Activated naive CD8-positive, alpha-beta T cell treated with anti-CD3 and anti-CD28 coated beads, Interleukin-2, amount 50 U/mL, for 16 hours (primary cell): Measurements from ENCODE around the gene EFHC1.
"Not testable (repeated sequence)": the region's sequence is repeated elsewhere in the genome, so short reads cannot be mapped to it uniquely, and the experiment has no call there.

Experiments
- DNase-seq: peaks from one replicate; pipeline ENCODE4 v3.0.0-alpha.2; 2020; ENCODE audit warnings: low read depth, low spot score

Gene EFHC1

DNA sequence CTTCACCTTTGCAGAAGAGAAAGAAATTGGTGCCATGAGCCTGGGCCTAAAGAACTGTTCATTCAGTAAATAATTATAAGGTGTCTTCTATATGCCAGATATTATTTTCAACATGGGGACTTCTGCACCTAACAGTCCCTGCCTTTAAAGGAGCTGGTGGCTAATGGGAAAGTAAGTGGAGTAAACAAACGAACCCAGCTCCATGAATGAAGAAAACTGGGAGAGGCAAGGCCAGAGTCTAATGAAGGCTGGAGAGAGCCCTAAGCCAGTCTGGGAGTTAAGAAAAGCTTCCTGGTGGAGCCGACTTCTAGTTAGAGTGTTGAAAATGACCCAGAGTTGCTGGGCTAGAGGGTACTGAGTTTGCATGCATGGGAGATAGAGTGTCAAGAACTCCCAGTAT is 24.2 kb upstream of the EFHC1 start:
- no peak for DNase-seq

- no peak for DNase-seq
Observed at GRCh38 chr6:52399511-52400312, 20.4 kb upstream of the EFHC1 start.

DNA sequence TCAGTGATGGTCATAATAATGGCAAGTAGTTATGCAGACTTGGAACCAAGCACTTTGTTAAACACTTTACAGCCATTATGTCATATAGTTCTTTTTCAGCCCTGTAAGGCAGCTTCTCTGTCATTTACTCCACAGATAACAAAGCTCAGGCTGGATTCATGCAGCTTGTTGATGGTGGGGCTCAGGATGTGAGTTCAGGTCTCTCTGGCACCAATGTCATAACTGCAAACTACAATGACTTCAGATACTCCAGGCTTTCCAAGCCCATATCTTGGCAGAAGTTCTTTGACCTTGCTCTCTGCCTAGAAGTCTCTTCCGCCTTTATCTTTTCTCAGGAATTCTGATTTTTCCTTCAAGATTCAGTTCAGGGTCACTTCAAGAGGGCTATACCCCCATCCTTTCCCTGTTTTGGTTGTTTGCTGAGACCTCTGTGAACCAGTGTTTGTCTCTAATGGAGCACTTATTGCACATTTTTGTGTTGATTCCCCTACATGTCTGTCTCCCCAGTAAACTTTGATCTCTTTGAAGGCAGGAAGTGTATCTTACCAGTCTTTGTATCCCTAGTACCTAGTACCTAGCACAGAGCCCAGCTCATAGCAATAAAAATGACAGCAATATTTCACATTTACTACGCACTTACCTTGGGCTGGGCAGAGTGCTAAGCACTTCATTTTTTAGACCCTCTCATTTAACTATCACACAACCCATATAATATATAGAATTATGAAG is 19.7 kb upstream of the EFHC1 start:
- no peak for DNase-seq

DNA sequence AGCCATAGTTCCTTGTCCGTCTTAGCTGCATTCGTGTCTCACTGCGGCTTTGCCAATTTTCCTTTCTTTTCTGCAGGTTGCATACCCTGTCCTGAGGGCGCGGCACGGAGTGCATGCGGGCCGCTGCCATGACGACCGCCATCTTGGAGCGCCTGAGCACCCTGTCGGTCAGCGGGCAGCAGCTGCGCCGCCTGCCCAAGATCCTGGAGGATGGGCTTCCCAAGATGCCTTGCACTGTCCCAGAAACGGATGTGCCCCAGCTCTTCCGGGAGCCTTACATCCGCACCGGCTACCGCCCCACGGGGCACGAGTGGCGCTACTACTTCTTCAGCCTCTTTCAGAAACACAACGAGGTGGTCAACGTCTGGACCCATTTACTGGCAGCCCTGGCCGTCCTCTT is 17.1 kb upstream of the EFHC1 start:
- DNase-seq: no peak

DNA sequence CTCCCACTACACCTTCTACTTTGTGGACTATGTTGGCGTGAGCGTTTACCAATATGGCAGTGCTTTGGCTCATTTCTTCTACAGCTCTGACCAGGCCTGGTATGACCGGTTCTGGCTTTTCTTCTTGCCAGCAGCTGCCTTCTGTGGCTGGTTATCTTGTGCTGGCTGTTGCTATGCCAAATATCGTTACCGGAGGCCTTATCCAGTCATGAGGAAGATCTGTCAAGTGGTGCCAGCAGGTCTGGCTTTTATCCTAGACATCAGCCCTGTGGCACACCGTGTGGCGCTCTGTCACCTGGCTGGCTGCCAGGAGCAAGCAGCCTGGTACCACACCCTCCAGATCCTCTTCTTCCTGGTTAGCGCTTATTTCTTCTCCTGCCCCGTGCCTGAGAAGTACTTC is 16.5 kb upstream of the EFHC1 start:
- DNase-seq: no peak

- DNase-seq: no peak
Observed at GRCh38 chr6:52405243-52405642, 14.9 kb upstream of the EFHC1 start.

GRCh38 chr6:52407467-52407866 is 12.7 kb upstream of the EFHC1 start:
- DNase-seq: no peak

DNA sequence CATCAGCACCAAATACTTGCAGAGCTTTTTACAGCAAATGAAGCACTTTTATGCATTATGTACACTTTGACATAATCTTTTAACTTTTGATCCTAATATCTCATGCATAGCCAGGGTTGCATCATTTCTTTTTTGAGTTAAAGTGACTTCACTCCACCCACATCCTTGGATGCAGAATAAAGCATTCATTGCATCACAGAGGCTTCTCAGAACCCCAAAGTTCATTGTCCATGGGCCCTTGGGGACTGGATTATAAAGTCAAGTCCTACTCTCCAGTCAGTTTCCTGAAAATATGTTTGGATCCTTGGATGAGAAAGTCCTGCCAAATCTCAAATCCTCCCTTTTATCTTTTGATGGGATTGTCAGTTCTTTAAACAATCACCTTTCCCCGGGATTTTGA is 10.6 kb upstream of the EFHC1 start:
- DNase-seq: no peak

GRCh38 chr6:52410979-52411378 is 9.2 kb upstream of the EFHC1 start:
- no peak for DNase-seq

DNA sequence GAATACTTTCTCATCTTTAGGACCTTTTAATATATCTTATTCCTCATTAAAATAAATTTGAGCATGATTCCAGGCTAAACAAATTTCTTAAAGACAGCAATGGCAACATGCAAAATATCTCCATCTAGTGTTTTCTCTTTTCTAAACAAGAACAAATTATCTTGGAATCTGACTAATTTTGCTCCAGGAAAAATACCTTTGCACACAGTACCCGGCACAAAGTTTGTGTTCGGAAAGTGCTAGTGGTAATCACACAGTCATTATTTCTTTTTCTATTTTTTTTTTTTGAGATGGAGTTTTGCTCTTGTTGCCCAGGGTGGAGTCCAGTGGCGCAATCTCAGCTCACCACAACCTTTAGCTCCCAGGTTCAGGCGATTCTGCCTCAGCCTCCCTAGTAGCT is 8.2 kb upstream of the EFHC1 start:
- DNase-seq: no peak

DNA sequence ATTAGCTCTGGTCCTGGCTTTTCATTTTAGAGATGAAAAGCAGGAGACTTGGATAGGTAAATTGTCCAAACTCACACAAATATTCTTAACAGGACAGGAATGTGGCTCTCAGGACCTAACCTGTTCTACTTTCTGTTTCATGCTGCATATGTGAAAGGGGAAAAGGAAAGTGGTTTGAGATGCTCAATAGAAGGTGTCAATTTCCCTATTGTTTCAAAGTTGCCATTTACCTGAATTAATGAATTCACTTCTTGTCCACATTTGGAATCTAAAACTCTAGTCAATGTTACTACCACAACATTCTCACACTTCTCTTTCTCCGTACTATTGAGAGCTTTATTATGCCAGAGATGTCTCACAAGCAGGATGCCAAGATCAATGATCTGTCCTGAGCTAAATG is 4.8 kb upstream of the EFHC1 start:
- DNase-seq: no peak

- no peak for DNase-seq
Observed at GRCh38 chr6:52415917-52416628, 4.1 kb upstream of the EFHC1 start.

- no peak for DNase-seq
Observed at GRCh38 chr6:52416629-52417151, 3.5 kb upstream of the EFHC1 start.

DNA sequence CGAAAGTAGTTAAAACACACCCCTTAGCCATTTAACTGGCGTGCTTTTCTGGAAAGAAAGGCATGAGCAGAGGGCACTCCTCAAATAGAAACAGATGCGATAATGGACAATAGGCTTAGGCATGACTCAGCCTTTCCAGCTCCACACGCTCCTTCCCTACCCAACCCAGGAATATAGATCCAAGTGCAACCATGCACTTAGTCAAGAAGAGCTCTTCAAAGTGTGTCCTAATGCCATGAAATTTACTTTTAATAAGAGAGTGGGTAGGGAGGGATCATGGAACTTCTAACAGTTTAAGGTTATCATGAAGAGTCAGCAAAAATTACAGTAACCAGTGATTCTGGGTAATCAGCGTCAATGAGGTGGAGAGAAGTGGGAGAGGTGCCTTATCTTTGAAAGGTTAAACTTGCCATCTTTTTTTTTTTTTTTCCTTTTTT is 2.4 kb upstream of the EFHC1 start:
- DNase-seq: no peak

GRCh38 chr6:52418606-52419005 is 1.5 kb upstream of the EFHC1 start:
- DNase-seq: no peak

DNA sequence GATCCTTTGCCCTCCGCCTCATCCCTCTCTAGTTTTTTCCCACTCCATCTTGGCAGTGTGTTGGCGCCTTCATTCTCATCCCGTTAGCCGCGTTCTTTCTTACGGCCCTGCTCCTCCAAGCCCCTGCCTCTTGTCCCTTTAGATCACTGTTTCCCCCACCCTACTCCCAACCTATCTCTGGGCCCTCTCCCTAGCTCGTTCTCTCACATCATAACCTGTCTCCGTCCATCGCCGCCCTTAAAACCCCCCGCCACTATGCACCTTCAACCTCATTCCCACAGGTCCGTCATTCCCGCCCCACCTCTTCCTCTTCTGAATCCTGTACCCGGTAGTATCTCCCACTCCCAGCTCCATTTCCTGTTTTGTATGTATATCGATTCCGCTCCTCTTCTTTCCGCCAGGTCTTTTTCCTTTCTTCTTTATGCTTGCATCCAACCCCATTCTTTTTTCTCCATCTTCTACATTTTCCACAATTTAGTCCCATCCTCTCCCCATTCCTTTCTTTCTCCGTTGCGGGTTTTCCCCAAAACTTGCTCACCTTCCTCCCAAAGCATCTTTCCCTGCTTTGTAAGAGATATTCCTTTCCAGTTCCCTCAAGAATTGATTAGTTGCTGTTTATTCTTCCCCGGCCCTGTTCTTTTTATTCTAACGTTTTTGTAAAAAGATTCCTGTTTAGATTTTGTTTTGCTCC is 671 bp downstream of the EFHC1 start:
- no peak for DNase-seq

DNA sequence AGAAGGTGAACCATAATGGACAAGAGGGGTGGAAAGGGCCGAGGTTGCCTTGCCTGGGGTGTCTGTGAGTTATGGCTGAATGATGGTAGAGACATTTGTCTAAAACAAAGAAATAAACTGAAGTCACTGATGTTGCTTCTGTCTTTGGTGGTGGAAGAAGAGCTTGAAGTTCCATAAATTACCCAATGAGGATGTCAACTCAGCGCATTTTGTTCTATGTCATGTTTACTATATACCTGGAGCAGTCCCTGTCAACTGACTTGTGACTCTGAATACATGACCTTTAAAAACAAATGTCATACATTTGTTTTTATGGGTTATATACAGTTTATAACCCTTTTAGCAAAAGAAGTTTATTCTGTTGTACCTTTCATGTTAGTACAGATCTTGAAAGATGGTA is 2.0 kb downstream of the EFHC1 start:
- DNase-seq: no peak

- no peak for DNase-seq
Observed at GRCh38 chr6:52423448-52423847, 3.3 kb downstream of the EFHC1 start.

DNA sequence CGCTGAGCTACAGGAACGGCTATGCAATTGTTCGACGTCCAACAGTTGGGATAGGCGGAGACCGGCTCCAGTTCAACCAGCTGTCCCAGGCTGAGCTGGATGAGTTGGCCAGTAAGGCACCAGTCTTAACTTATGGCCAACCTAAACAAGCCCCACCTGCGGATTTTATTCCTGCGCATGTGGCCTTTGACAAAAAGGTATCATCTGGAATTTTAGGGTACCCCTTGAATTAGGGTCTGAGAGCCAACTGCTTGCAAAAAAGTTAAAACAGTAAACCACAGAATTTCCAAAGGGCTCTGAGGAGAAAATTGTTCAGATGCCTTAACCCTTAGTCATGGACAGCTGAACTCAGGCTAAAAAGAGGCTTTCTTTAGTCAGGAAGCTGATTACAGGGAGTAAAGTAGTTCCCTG is 3.8 kb downstream of the EFHC1 start:
- no peak for DNase-seq

- no peak for DNase-seq
Observed at GRCh38 chr6:52424513-52424912, 4.4 kb downstream of the EFHC1 start.

- DNase-seq: no peak
Observed at GRCh38 chr6:52426667-52427066, 6.5 kb downstream of the EFHC1 start.

DNA sequence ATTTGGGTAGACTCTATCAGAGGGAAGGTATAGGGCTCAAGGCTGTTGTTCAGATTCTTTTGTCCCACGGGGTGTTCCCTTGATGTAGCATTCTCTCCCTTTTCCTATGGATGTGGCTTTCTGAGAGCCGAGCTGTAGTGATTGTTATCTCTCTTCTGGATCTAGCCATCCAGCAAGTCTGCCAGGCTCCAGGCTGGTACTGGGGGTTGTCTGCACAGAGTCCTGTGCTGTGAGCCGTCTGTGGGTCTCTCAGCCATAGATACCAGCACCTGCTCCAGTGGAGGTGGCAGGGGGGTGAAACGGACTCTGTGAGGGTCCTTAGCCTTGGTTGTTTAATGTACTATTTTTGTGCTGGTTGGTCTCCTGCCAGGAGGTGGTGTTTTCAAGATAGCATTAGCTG is 13.2 kb downstream of the EFHC1 start:
- not testable (repeated sequence) for DNase-seq
